HCT116 (cell line): ENCODE data around the gene A1CF. TPM values are rescaled to one million over a fixed set of nuclear protein-coding genes. Genes with fewer than 3 reads are reported as not detected.
A peak's percentile ranks its signal among the peaks of the same experiment; 100 is the strongest.

Experiments
- ATAC-seq: fragments of 200-7000 bp; cut with Tn5 transposase; 2 replicates; pipeline ENCODE4 v1.9.1; 2020; ENCODE audit warnings: mild to moderate bottlenecking, moderate library complexity
- BruUV-seq: library from RNA; stranded (reverse); fragments of 400-500 nt; replicated peaks from 2 replicates; lab custom pipeline; 2021; lab: Mats Ljungman, UMichigan
- CTCF ChIA-PET: fragments of 300-600 bp; sonication (Branson Sonifier 250); formaldehyde crosslinking; loops from one replicate; lab custom pipeline; 2021; ENCODE audit warnings: antibody characterized with exemption; lab: Charles Lee
- POLR2A ChIA-PET: fragments of 300-600, 350-600 bp; sonication (Branson Sonifier 250); formaldehyde crosslinking; loops from one replicate; lab custom pipeline; 2021; ENCODE audit warnings: antibody characterized with exemption; lab: Charles Lee
- RAD21 ChIA-PET, 2 experiments: fragments of 300-600 bp; sonication (Branson Sonifier 250); formaldehyde crosslinking; loops; one replicate each; lab custom pipeline; 2023; ENCODE audit warnings: low total read pairs in 2 of 2; ENCODE audit not compliant: uncharacterized antibody in 2 of 2, unreplicated experiment in 2 of 2, low non-redundant PET in 1 of 2; lab: Charles Lee
- DNase-seq: peaks from one replicate; pipeline ENCODE4 v3.0.0-alpha.2; 2010; ENCODE audit warnings: low read depth, low spot score
- H2AFZ ChIP-seq: fragments of 200-600 bp; shearing (Covaris generic), sonication (generic); 2 replicates; pipeline ENCODE4 v1.6.1; 2017; ENCODE audit warnings: low read depth, mixed run types, mixed read lengths, antibody characterized with exemption, low read length; ENCODE audit not compliant: poor library complexity, severe bottlenecking
- H3K27ac ChIP-seq: 2 replicates; pipeline ENCODE4 v1.5.1; 2012; ENCODE audit warnings: low read depth, low read length
- H3K27me3 ChIP-seq: fragments of 200-600 bp; sonication (generic); 2 replicates; pipeline ENCODE4 v1.6.1; 2016; ENCODE audit warnings: mixed run types, low read length, mixed read lengths; ENCODE audit not compliant: insufficient read depth
- H3K36me3 ChIP-seq, 2 experiments: fragments of 200-500 bp in 1 of 2; fragments of 200-600 bp in 1 of 2; sonication (Bioruptor generic) in 1 of 2; sonication (generic) in 1 of 2; 2 replicates each; pipeline versions ENCODE4 v1.5.1 to v1.6.1; 2014 to 2016; ENCODE audit warnings: low read length in 2 of 2, inconsistent platforms in 1 of 2, mixed read lengths in 1 of 2, mixed run types in 1 of 2; ENCODE audit not compliant: insufficient read depth in 2 of 2, control insufficient read depth in 1 of 2
- H3K4me1 ChIP-seq, 2 experiments: fragments of 200-600 bp in 1 of 2; sonication (generic) in 1 of 2; 2 replicates each; pipeline versions ENCODE4 v1.5.1 to v1.6.1; 2012 to 2017; ENCODE audit warnings: low read length in 2 of 2, inconsistent platforms in 1 of 2, mild to moderate bottlenecking in 1 of 2, mixed read lengths in 1 of 2, mixed run types in 1 of 2, moderate library complexity in 1 of 2; ENCODE audit not compliant: insufficient read depth in 2 of 2, control insufficient read depth in 1 of 2
- H3K4me2 ChIP-seq: fragments of 200-600 bp; sonication (generic); 2 replicates; pipeline ENCODE4 v1.6.1; 2017; ENCODE audit warnings: mixed run types, low read length, mixed read lengths
- H3K4me3 ChIP-seq, 2 experiments: fragments of 200-600 bp in 1 of 2; sonication (generic) in 1 of 2; replicated peaks in 1 of 2; 2 replicates each; pipeline ENCODE4 v1.5.1; 2011 to 2016; ENCODE audit warnings: low read length in 2 of 2, control low read depth in 1 of 2, low read depth in 1 of 2, mild to moderate bottlenecking in 1 of 2, mixed read lengths in 1 of 2, mixed run types in 1 of 2
- H3K79me2 ChIP-seq: fragments of 200-600 bp; sonication (generic); 2 replicates; pipeline ENCODE4 v1.6.1; 2017; ENCODE audit warnings: mild to moderate bottlenecking, mixed run types, low read length, moderate library complexity, mixed read lengths; ENCODE audit not compliant: insufficient read depth
- H3K9ac ChIP-seq: fragments of 200-600 bp; sonication (generic); 2 replicates; pipeline ENCODE4 v1.6.1; 2016; ENCODE audit warnings: low read length, mixed read lengths
- H3K9me2 ChIP-seq: fragments of 200-600 bp; sonication (generic), shearing (Covaris generic); 2 replicates; pipeline ENCODE4 v1.6.1; 2017; ENCODE audit warnings: mixed run types, mild to moderate bottlenecking, moderate library complexity; ENCODE audit not compliant: insufficient read depth
- H3K9me3 ChIP-seq, 2 experiments: fragments of 200-500 bp in 1 of 2; fragments of 200-600 bp in 1 of 2; sonication (Bioruptor generic) in 1 of 2; sonication (generic) in 1 of 2; 2 replicates each; pipeline ENCODE4 v1.6.1; 2014 to 2017; ENCODE audit warnings: low read length in 2 of 2, mixed read lengths in 2 of 2, inconsistent platforms in 1 of 2, low read depth in 1 of 2, mild to moderate bottlenecking in 1 of 2, mixed run types in 1 of 2, moderate library complexity in 1 of 2; ENCODE audit not compliant: control insufficient read depth in 1 of 2, insufficient read depth in 1 of 2
- H4K20me1 ChIP-seq: fragments of 200-600 bp; sonication (generic), shearing (Covaris generic); 2 replicates; pipeline ENCODE4 v1.6.1; 2017; ENCODE audit warnings: mixed run types, mild to moderate bottlenecking, moderate library complexity; ENCODE audit not compliant: insufficient read depth
- CEBPB ChIP-seq: IDR thresholded peaks from 2 replicates; pipeline ENCODE4 v1.6.1; 2012; ENCODE audit warnings: low read depth
- EGR1 ChIP-seq: IDR thresholded peaks from 2 replicates; pipeline ENCODE4 v1.6.1; 2012; ENCODE audit warnings: low read depth
- EZH2phosphoT487 ChIP-seq: fragments of 200-600 bp; IDR thresholded peaks from 2 replicates; pipeline ENCODE4 v1.6.1; 2018; ENCODE audit warnings: antibody characterized with exemption, borderline replicate concordance
- POLR2AphosphoS5 ChIP-seq: IDR thresholded peaks from 2 replicates; pipeline ENCODE4 v1.6.1; 2011; ENCODE audit warnings: mild to moderate bottlenecking, low read depth, low read length, moderate library complexity
- RAD21 ChIP-seq: IDR thresholded peaks from 2 replicates; pipeline ENCODE4 v1.6.1; 2012; ENCODE audit warnings: low read depth, mild to moderate bottlenecking
- SRF ChIP-seq: IDR thresholded peaks from 2 replicates; pipeline ENCODE4 v1.6.1; 2012; ENCODE audit warnings: low read depth
- YY1 ChIP-seq: IDR thresholded peaks from 2 replicates; pipeline ENCODE4 v1.6.1; 2011; ENCODE audit warnings: low read length, low read depth, moderate library complexity, mild to moderate bottlenecking; ENCODE audit not compliant: insufficient replicate concordance; ENCODE audit errors: extremely low read depth
- intact Hi-C: fragments of 100-400 bp; cut with micrococcal nuclease; formaldehyde crosslinking; loops from 2 replicates; pipeline ENCODE4 v1.10.0; 2022
- total RNA-seq: library from RNA; stranded (reverse); gene quantifications from one replicate; pipeline ENCODE4 v1.2.1, GENCODE V29; 2021; ENCODE audit not compliant: unreplicated experiment
- TF ChIP-seq, protein P1 (sequence below), 3 experiments: fragments of 200-600 bp in 1 of 3; sonication (generic) in 1 of 3; IDR thresholded peaks in 2 of 3; conservative IDR thresholded peaks in 1 of 3; 2 replicates each; pipeline ENCODE4 v1.5.1; 2012 to 2017; ENCODE audit warnings: low read depth in 2 of 3, low read length in 2 of 3, antibody characterized with exemption in 1 of 3, borderline replicate concordance in 1 of 3, control low read depth in 1 of 3, mild to moderate bottlenecking in 1 of 3, mixed read lengths in 1 of 3, mixed run types in 1 of 3, moderate library complexity in 1 of 3; ENCODE audit not compliant: insufficient read depth in 1 of 3
- TF ChIP-seq, protein P2 (sequence below): IDR thresholded peaks from 2 replicates; pipeline ENCODE4 v1.6.1; 2012; ENCODE audit warnings: low read depth
- TF ChIP-seq, protein P3 (sequence below): IDR thresholded peaks from 2 replicates; pipeline ENCODE4 v1.6.1; 2012
- TF ChIP-seq, protein P4 (sequence below): IDR thresholded peaks from 2 replicates; pipeline ENCODE4 v1.6.1; 2012

Gene A1CF
- total RNA-seq, 1 experiment from 2014 or later: 0.30 TPM

DNA sequence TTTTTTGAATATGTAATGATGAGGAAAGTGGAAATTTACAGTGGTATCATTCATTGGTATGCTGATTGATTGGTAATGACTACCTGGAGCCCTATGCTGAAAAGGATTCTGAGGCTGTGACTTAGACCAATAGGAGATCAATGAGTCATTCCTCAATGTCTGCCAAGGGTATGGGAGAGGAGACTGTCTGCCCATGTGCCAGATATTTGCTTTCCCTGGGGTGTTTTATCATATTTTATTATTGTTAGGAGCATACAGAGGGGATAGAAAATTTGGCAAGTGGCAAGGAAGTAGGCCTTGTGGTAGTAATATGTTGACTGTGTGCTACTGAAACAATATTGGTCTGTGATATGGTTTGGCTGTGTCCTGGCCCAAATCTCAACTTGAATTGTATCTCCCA is 90.9 kb downstream of the A1CF start:
- H3K79me2 ChIP-seq: no peaks in the 10 kb centered on the region
- H2AFZ ChIP-seq: no peak overlapping the region
- H3K27me3 ChIP-seq: no peaks in the 10 kb centered on the region
- no peaks in the 10 kb centered on the region for H3K9me2 ChIP-seq
- H4K20me1 ChIP-seq: no peaks in the 10 kb centered on the region
- no peak overlapping the region for H3K4me2 ChIP-seq
- ATAC-seq: no peak
- no peaks in the 10 kb centered on the region for H3K36me3 ChIP-seq
- H3K27ac ChIP-seq: no peak overlapping the region
- H3K4me1 ChIP-seq: no peaks in the 10 kb centered on the region
- POLR2A ChIA-PET: no interaction called here
- no peak overlapping the region for H3K9ac ChIP-seq
- RAD21 ChIA-PET: no interaction called here
- CTCF ChIA-PET: no interaction called here
- intact Hi-C loops: loop anchor here (5.0 kb wide), 1 partner anchor 143 kb away; no protein-coding TSS in a partner anchor
- no peaks in the 10 kb centered on the region for H3K9me3 ChIP-seq
- H3K4me3 ChIP-seq: no peak overlapping the region
- no TSS peak for BruUV-seq
- TF ChIP-seq POLR2AphosphoS5: no peak
- TF ChIP-seq EGR1: no peak
- TF ChIP-seq EZH2phosphoT487: no peak
- no peak for TF ChIP-seq SRF
- DNase-seq: no peak

DNA sequence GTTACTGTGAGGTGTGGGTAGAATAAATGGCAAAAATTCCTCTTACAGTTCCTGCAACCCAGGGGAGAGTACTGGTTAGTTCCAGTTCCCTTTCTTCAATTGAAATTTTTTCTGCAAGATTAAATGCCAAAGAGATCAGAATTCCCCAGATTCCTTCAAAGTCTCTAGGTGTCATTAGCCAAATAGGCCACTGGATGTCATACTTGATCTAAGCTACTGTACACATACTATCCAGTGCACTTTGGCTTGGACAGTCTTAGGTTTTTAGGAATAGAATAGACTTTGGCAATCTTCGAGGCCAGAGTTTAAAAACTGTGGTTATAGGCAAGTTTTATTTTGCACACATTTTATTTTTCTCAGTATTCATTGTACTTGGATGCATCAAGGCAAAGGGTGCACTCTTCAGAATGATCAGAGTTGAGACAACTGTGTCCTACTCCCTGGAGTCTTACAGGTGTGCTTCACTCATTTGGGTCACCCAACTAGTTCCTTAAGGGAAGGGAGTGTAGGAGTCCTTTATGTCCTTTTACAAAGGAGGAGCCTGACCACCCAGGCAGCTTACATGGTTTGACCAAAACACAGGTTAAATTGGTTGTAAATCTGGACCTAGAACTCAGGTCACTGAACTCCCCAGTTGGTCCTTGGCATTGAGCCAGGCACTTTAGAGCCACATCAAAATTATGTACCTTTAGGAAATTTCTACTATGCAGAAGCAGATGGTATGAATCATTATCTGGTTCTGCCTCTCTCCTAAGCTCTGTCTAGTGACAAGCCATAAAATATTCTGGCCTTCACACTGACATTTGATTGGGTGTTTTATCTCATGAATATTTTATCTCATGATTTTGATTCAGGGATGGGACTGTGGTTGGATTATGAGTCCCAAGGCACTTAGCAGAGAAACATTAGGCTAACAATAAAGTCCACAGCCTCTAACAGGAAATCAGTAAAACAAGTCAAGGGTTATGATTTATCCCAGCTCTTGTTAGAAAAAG is 96.2 kb downstream of the A1CF start:
- POLR2A ChIA-PET: no interaction called here
- Histone ChIP-seq H4K20me1 (no peaks in the 10 kb centered on the region), H3K9me2 (no peaks in the 10 kb centered on the region), H3K9me3 (no peaks in the 10 kb centered on the region), H3K4me2 (no peak overlapping the region), H3K27ac (no peak overlapping the region), H2AFZ (no peak overlapping the region), H3K36me3 (no peaks in the 10 kb centered on the region), H3K9ac (no peak overlapping the region), H3K4me3 (no peak overlapping the region), H3K79me2 (no peaks in the 10 kb centered on the region), H3K4me1 (no peaks in the 10 kb centered on the region), H3K27me3 (no peaks in the 10 kb centered on the region)
- no TSS peak for BruUV-seq
- CTCF ChIA-PET: interaction anchor here (1.0 to 1.7 kb wide), 6 partner anchors 101 to 421 kb away, joined by 3 to 4 read pairs (median 4); no protein-coding TSS in a partner anchor
- DNase-seq: peak; percentile 51
- intact Hi-C loops: loop anchor here (1.0 to 5.0 kb wide), 2 partner anchors 102 to 213 kb away; no protein-coding TSS in a partner anchor
- RAD21 ChIA-PET: no interaction called here
- peak; percentile 98 for ATAC-seq
- TF ChIP-seq, protein P1, sequence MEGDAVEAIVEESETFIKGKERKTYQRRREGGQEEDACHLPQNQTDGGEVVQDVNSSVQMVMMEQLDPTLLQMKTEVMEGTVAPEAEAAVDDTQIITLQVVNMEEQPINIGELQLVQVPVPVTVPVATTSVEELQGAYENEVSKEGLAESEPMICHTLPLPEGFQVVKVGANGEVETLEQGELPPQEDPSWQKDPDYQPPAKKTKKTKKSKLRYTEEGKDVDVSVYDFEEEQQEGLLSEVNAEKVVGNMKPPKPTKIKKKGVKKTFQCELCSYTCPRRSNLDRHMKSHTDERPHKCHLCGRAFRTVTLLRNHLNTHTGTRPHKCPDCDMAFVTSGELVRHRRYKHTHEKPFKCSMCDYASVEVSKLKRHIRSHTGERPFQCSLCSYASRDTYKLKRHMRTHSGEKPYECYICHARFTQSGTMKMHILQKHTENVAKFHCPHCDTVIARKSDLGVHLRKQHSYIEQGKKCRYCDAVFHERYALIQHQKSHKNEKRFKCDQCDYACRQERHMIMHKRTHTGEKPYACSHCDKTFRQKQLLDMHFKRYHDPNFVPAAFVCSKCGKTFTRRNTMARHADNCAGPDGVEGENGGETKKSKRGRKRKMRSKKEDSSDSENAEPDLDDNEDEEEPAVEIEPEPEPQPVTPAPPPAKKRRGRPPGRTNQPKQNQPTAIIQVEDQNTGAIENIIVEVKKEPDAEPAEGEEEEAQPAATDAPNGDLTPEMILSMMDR (IDR thresholded peaks at IDR 0.05 in 2 of 3, conservative IDR thresholded peaks at IDR 0.05 in 1 of 3; ENCODE audit: borderline replicate concordance in 1 of 3, insufficient read depth in 1 of 3, low read depth in 2 of 3, low read length in 2 of 3): peak; percentile 70 to 79 (median 73)
- TF ChIP-seq EZH2phosphoT487 (no peak), CEBPB (no peak), EGR1 (no peak), RAD21 (peak; percentile 88), YY1 (peak; percentile 18)
- TF ChIP-seq, protein P2, sequence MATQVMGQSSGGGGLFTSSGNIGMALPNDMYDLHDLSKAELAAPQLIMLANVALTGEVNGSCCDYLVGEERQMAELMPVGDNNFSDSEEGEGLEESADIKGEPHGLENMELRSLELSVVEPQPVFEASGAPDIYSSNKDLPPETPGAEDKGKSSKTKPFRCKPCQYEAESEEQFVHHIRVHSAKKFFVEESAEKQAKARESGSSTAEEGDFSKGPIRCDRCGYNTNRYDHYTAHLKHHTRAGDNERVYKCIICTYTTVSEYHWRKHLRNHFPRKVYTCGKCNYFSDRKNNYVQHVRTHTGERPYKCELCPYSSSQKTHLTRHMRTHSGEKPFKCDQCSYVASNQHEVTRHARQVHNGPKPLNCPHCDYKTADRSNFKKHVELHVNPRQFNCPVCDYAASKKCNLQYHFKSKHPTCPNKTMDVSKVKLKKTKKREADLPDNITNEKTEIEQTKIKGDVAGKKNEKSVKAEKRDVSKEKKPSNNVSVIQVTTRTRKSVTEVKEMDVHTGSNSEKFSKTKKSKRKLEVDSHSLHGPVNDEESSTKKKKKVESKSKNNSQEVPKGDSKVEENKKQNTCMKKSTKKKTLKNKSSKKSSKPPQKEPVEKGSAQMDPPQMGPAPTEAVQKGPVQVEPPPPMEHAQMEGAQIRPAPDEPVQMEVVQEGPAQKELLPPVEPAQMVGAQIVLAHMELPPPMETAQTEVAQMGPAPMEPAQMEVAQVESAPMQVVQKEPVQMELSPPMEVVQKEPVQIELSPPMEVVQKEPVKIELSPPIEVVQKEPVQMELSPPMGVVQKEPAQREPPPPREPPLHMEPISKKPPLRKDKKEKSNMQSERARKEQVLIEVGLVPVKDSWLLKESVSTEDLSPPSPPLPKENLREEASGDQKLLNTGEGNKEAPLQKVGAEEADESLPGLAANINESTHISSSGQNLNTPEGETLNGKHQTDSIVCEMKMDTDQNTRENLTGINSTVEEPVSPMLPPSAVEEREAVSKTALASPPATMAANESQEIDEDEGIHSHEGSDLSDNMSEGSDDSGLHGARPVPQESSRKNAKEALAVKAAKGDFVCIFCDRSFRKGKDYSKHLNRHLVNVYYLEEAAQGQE: no peak
- TF ChIP-seq, protein P3, sequence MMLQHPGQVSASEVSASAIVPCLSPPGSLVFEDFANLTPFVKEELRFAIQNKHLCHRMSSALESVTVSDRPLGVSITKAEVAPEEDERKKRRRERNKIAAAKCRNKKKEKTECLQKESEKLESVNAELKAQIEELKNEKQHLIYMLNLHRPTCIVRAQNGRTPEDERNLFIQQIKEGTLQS: no peak
- TF ChIP-seq, protein P4, sequence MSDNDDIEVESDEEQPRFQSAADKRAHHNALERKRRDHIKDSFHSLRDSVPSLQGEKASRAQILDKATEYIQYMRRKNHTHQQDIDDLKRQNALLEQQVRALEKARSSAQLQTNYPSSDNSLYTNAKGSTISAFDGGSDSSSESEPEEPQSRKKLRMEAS: no peak
